GM12878 (cell line): ENCODE measurements around the gene PSMA1. TPM values are rescaled to one million over a fixed set of nuclear protein-coding genes. Genes with fewer than 3 reads are reported as not detected.

Source experiments
- ATAC-seq: fragments of 200-7000 bp; cut with Tn5 transposase; 3 replicates; pipeline ENCODE4 v1.9.1; 2020; ENCODE audit warnings: mild to moderate bottlenecking, moderate library complexity
- Bru-seq: library from RNA; stranded (reverse); fragments of 400-500 nt; gene quantifications from one replicate; lab custom pipeline; 2021; lab: Mats Ljungman, UMichigan
- BruChase-seq, 2 experiments: library from RNA; stranded (reverse); fragments of 400-500 nt; gene quantifications; one replicate each; lab custom pipeline; 2021; lab: Mats Ljungman, UMichigan
- BruUV-seq: library from RNA; stranded (reverse); fragments of 400-500 nt; replicated peaks from 2 replicates; lab custom pipeline; 2021; lab: Mats Ljungman, UMichigan
- CTCF ChIA-PET: fragments of 300-600 bp; sonication (Branson Sonifier 250); formaldehyde crosslinking; extraction: SDS; loops from one replicate; lab custom pipeline; 2021; ENCODE audit warnings: inconsistent platforms; lab: Yijun Ruan, JAX
- POLR2A ChIA-PET: fragments of 350-600 bp; formaldehyde crosslinking; extraction: SDS; loops from one replicate; lab custom pipeline; 2021; ENCODE audit warnings: inconsistent platforms; lab: Charles Lee
- RAD21 ChIA-PET: fragments of 300-600 bp; sonication (Branson Sonifier 250); formaldehyde crosslinking; loops from one replicate; lab custom pipeline; 2023; ENCODE audit warnings: antibody characterized with exemption; ENCODE audit not compliant: unreplicated experiment; lab: Charles Lee
- SMC1A ChIA-PET: fragments of 300-600 bp; sonication (Branson Sonifier 250); formaldehyde crosslinking; loops from one replicate; lab custom pipeline; 2023; ENCODE audit not compliant: unreplicated experiment, uncharacterized antibody; lab: Charles Lee
- DNase-seq: peaks from one replicate; pipeline ENCODE4 v3.0.0-alpha.2; 2011; ENCODE audit warnings: low read depth, low spot score
- FAIRE-seq: peaks from 3 replicates; lab custom pipeline; 2011; peaks lifted over from hg19 to GRCh38; lab: Jason Lieb, UNC
- H2AFZ ChIP-seq: 2 replicates; pipeline ENCODE4 v1.6.0; 2011; ENCODE audit warnings: low read depth, low read length, control low read depth; ENCODE audit not compliant: control insufficient read depth
- H3K27ac ChIP-seq: 2 replicates; pipeline ENCODE4 v1.5.1; 2011; ENCODE audit warnings: control low read depth; ENCODE audit not compliant: control insufficient read depth, insufficient read depth
- H3K27me3 ChIP-seq, 2 experiments: replicated peaks in 1 of 2; 2 replicates each; pipeline versions ENCODE4 v1.6.0 to v1.6.1; 2011; ENCODE audit warnings: low read length in 1 of 2; ENCODE audit not compliant: control insufficient read depth in 2 of 2, insufficient read depth in 2 of 2
- H3K36me3 ChIP-seq, 2 experiments: 2 replicates each; pipeline ENCODE4 v1.5.1; 2011; ENCODE audit warnings: low read length in 1 of 2; ENCODE audit not compliant: control insufficient read depth in 2 of 2, insufficient read depth in 2 of 2
- H3K4me1 ChIP-seq: 2 replicates; pipeline ENCODE4 v1.6.1; 2011; ENCODE audit warnings: mild to moderate bottlenecking, low read length, moderate library complexity, mixed read lengths; ENCODE audit not compliant: control insufficient read depth, insufficient read depth
- H3K4me2 ChIP-seq: 2 replicates; pipeline ENCODE4 v1.6.0; 2011; ENCODE audit warnings: control low read depth; ENCODE audit not compliant: control insufficient read depth, insufficient read depth
- H3K4me3 ChIP-seq: fragments of 200-600 bp; sonication (generic); 2 replicates; pipeline ENCODE4 v1.5.1; 2016
- H3K79me2 ChIP-seq: 2 replicates; pipeline ENCODE4 v1.6.0; 2011; ENCODE audit warnings: low read length; ENCODE audit not compliant: control insufficient read depth, insufficient read depth
- H3K9ac ChIP-seq: 2 replicates; pipeline ENCODE4 v1.8.0; 2011; ENCODE audit warnings: low read length, control low read depth, mixed read lengths; ENCODE audit not compliant: control insufficient read depth, insufficient read depth
- H3K9me3 ChIP-seq: replicated peaks from 3 replicates; pipeline ENCODE4 v1.5.1; 2011; ENCODE audit warnings: mild to moderate bottlenecking, low read length; ENCODE audit not compliant: control insufficient read depth, insufficient read depth
- H4K20me1 ChIP-seq: 2 replicates; pipeline ENCODE4 v1.6.0; 2011; ENCODE audit not compliant: control insufficient read depth, insufficient read depth
- ASH2L ChIP-seq: fragments of 300-600, 200-600 bp; sonication (generic); IDR thresholded peaks from 2 replicates; pipeline ENCODE4 v1.6.1; 2017; ENCODE audit warnings: low read depth, mild to moderate bottlenecking, borderline replicate concordance
- BACH1 ChIP-seq: fragments of 450-650 bp; IDR thresholded peaks from 2 replicates; pipeline ENCODE4 v1.6.1; 2017; ENCODE audit warnings: mild to moderate bottlenecking, borderline replicate concordance
- CHD2 ChIP-seq: IDR thresholded peaks from 2 replicates; pipeline ENCODE4 v1.6.1; 2011; ENCODE audit warnings: low read depth, low read length, improper control_type of control experiment, borderline replicate concordance
- GATAD2B ChIP-seq: fragments of 450-650 bp; conservative IDR thresholded peaks from 2 replicates; pipeline ENCODE4 v1.6.1; 2017; ENCODE audit warnings: low read depth, mild to moderate bottlenecking, moderate library complexity
- IKZF2 ChIP-seq, 2 experiments: fragments of 450-650 bp; IDR thresholded peaks; 2 replicates each; pipeline ENCODE4 v1.6.1; 2017; ENCODE audit warnings: mild to moderate bottlenecking in 2 of 2, moderate library complexity in 2 of 2
- LARP7 ChIP-seq: fragments of 450-650 bp; IDR thresholded peaks from 2 replicates; pipeline ENCODE4 v1.6.1; 2017; ENCODE audit warnings: mild to moderate bottlenecking
- MXI1 ChIP-seq: fragments of 150-350 bp; IDR thresholded peaks from 2 replicates; pipeline ENCODE4 v1.6.1; 2011; ENCODE audit warnings: low read depth, mild to moderate bottlenecking, inconsistent platforms, low read length, improper control_type of control experiment
- NKRF ChIP-seq: fragments of 450-650 bp; conservative IDR thresholded peaks from 2 replicates; pipeline ENCODE4 v1.6.1; 2017; ENCODE audit warnings: mild to moderate bottlenecking, moderate library complexity
- PAX8 ChIP-seq: fragments of 450-650 bp; IDR thresholded peaks from 2 replicates; pipeline ENCODE4 v1.6.1; 2017; ENCODE audit warnings: mild to moderate bottlenecking, moderate library complexity
- SPI1 ChIP-seq: IDR thresholded peaks from 2 replicates; pipeline ENCODE4 v1.6.1; 2011; ENCODE audit warnings: low read depth, mild to moderate bottlenecking, low read length, moderate library complexity, borderline replicate concordance; ENCODE audit not compliant: insufficient read depth
- TARDBP ChIP-seq: IDR thresholded peaks from 2 replicates; pipeline ENCODE4 v1.6.1; 2016; ENCODE audit warnings: borderline replicate concordance
- ZNF24 ChIP-seq: fragments of 450-650 bp; IDR thresholded peaks from 2 replicates; pipeline ENCODE4 v1.6.1; 2017; ENCODE audit warnings: antibody characterized with exemption, mild to moderate bottlenecking
- WGBS: methylation state at CpG from one replicate; pipeline ENCODE4 v1.1.6; 2016; ENCODE audit warnings: low lambda C conversion rate; ENCODE audit not compliant: insufficient replicate concordance, insufficient coverage; ENCODE audit errors: missing lambda C conversion rate; 5-methylcytosine and 5-hydroxymethylcytosine counted together
- in situ Hi-C: fragments of 300-500 bp; cut with MboI; formaldehyde crosslinking; loops from 9 replicates; pipeline ENCODE4 v1.14.3; 2018; ENCODE audit warnings: mixed read lengths
- intact Hi-C: fragments of 100-400 bp; cut with micrococcal nuclease; formaldehyde crosslinking; loops from one replicate; pipeline ENCODE4 v1.14.2; 2022; ENCODE audit not compliant: unreplicated experiment
- long read RNA-seq, 2 experiments: library from polyadenylated mRNA; unstranded; transcript quantifications; one replicate each; pipeline ENCODE4 v2.0.0, GENCODE V29; 2019 to 2020
- polyA minus RNA-seq, 3 experiments: library from RNA; depleted of rRNA, polyadenylated mRNA; stranded (reverse); fragments of >200 nt; gene quantifications; 2 replicates each; pipeline ENCODE4 v1.2.3, GENCODE V29; 2011
- polyA plus RNA-seq, 11 experiments: library from polyadenylated mRNA; depleted of rRNA in 4 of 11; unstranded in 6 of 11; stranded (reverse) in 5 of 11; fragments of >200 nt; fragmentation: Nextera tagmentation in 4 of 11; fragmentation: Illumina TruSeq in 1 of 11; extraction: Ambion mirVana in 4 of 11; extraction: Trizol in 1 of 11; gene quantifications; 1 replicate in 1 of 11; 2 replicates in 10 of 11; pipeline versions ENCODE4 v1.2.1 to v1.2.3, GENCODE V29; 2011 to 2016; ENCODE audit warnings: inconsistent platforms in 2 of 11, missing spikeins in 2 of 11, low read depth in 1 of 11
- total RNA-seq, 4 experiments: library from RNA; depleted of rRNA in 3 of 4; stranded (reverse); fragments of >200 nt in 3 of 4; fragmentation: Illumina TruSeq in 1 of 4; extraction: Trizol in 1 of 4; gene quantifications; 2 replicates each; pipeline versions ENCODE4 v1.2.1 to v1.2.3, GENCODE V29; 2013 to 2021

PSMA1 gene
- total RNA-seq (2013; cell fraction: nucleolus; rRNA removed): 119 and 128 TPM in 2 replicates
- total RNA-seq (2014; rRNA removed) (225 and 253 TPM in 2 replicates), total RNA-seq (2014; rRNA removed; fragmentation: Illumina TruSeq; extraction: Trizol) (260 and 267 TPM in 2 replicates), total RNA-seq (2021) (185 TPM in 2 replicates), polyA plus RNA-seq (2011; rRNA removed) (331 and 444 TPM in 2 replicates), polyA plus RNA-seq (2014; fragmentation: Illumina TruSeq; extraction: Trizol) (207 and 280 TPM in 2 replicates), polyA plus RNA-seq (2014; fragmentation: Nextera tagmentation; extraction: Ambion mirVana) (100 to 1,000 TPM; 611 to 678 TPM), polyA plus RNA-seq (2014; rRNA removed) (198 and 252 TPM in 2 replicates), polyA plus RNA-seq (2016; fragmentation: Nextera tagmentation; extraction: Ambion mirVana) (100 to 1,000 TPM; 412 to 415 TPM), polyA minus RNA-seq (2011; rRNA and poly(A)+ RNA removed) (120 and 148 TPM in 2 replicates), Bru-seq, nascent RNA (percentile 31 among the genes with signal in this experiment), BruChase-seq, experiment 1, labeled RNA remaining after a 6-hour chase (percentile 42 among the genes with signal in this experiment), BruChase-seq, experiment 2, labeled RNA remaining after a 2-hour chase (percentile 36 among the genes with signal in this experiment)
- polyA plus RNA-seq (2011; ENCODE audit: low read depth): 184 TPM
- 140 and 161 TPM in 2 replicates for polyA plus RNA-seq (2011; cell fraction: cytosol; rRNA removed)
- polyA plus RNA-seq (2011; cell fraction: nucleus; rRNA removed): 316 and 352 TPM in 2 replicates
- 204 and 218 TPM in 2 replicates for polyA plus RNA-seq (2012)
- 44.0 and 65.3 TPM in 2 replicates for polyA minus RNA-seq (2011; cell fraction: cytosol; rRNA and poly(A)+ RNA removed)
- 49.1 and 66.1 TPM in 2 replicates for polyA minus RNA-seq (2011; cell fraction: nucleus; rRNA and poly(A)+ RNA removed)
- long read RNA-seq, experiment 1, transcript PSMA1-201 (10 exons, 1,505 nt): major isoform, 247 of 299 reads
- long read RNA-seq, experiment 1, transcript PSMA1-209 (10 exons, 1,527 nt): minor isoform, 8 of 299 reads
- long read RNA-seq, experiment 1, partial matches to known transcripts: 11 of 299 reads
- long read RNA-seq, experiment 1, other reads (novel, unspliced or antisense): 33 of 299 reads
- long read RNA-seq, experiment 2, transcript PSMA1-209 (10 exons, 1,527 nt): minor isoform, 70 of 2,315 reads
- long read RNA-seq, experiment 2, transcript PSMA1-201 (10 exons, 1,505 nt): major isoform, 1,913 of 2,315 reads
- long read RNA-seq, experiment 2, partial matches to known transcripts: 57 of 2,315 reads
- long read RNA-seq, experiment 2, other reads (novel, unspliced or antisense): 275 of 2,315 reads

GRCh38 chr11:14519917-14520746 is at the start of gene PSMA1:
TSS of gene PSMA1 (minus strand) at chr11:14520386. CDS start at chr11:14520299, 87 bp downstream.
- Histone ChIP-seq H3K4me1 (no peaks in the 10 kb centered on the region), H4K20me1 (no peaks in the 10 kb centered on the region), H3K4me3 (peak within 1 kb of the TSS; percentile 95), H3K4me2 (peak within 1 kb of the TSS; percentile 94), H3K9me3 (no peaks in the 10 kb centered on the region), H3K9ac (peak within 1 kb of the TSS; percentile 99), H3K36me3 (peaks cover 0 to 3% of the 10 kb centered on the region in 2 experiments; a peak in 1 of 4 replicates), H2AFZ (peak within 1 kb of the TSS; percentile 98), H3K27me3 (no peaks in the 10 kb centered on the region), H3K79me2 (peaks cover 36% of the 10 kb centered on the region), H3K27ac (peak within 1 kb of the TSS; percentile 89)
- ChIA-PET CTCF (interaction anchor here (1.0 to 1.6 kb wide), 4 partner anchors 20 to 387 kb away, joined by 3 to 9 read pairs (median 4); no protein-coding TSS in a partner anchor), POLR2A (interaction anchor here (0.6 to 2.3 kb wide), 3 partner anchors 21 to 192 kb away, joined by 3 to 34 read pairs (median 3); partner anchors contain the start of gene COPB1), RAD21 (interaction anchor here (0.8 to 2.9 kb wide), 2 partner anchors 20 to 217 kb away, joined by 3 to 21 read pairs; partner anchors contain the start of gene COPB1), SMC1A (interaction anchor here (1.0 to 1.9 kb wide), 4 partner anchors 12 to 388 kb away, joined by 3 to 11 read pairs (median 4); partner anchors contain the start of gene COPB1)
- TSS peak; percentile 65 for BruUV-seq
- in situ Hi-C loops (loop anchor here (5.0 kb wide), 1 partner anchor 387 kb away; no protein-coding TSS in a partner anchor), intact Hi-C loops (loop anchor here (2.0 kb wide), 1 partner anchor 21 kb away; the partner anchor contains the start of gene COPB1)
- peak; percentile 76 for DNase-seq
- peak; percentile 93 for ATAC-seq
- peak; percentile 88 for FAIRE-seq
- under 1% methylated on average over 56 of the region's 56 CpGs for WGBS
- TF ChIP-seq LARP7: peak; percentile 38; the same call in 1 of the 2 replicates
- 0 out of 2 replicates have a peak, but pooled peaks have one; percentile 92 for TF ChIP-seq ASH2L
- TF ChIP-seq IKZF2 (IDR thresholded peaks at IDR 0.05): peak; percentile 93 to 94
- TF ChIP-seq BACH1: peak; percentile 12; the same call in 1 of the 2 replicates
- TF ChIP-seq MXI1: peak; percentile 89
- TF ChIP-seq NKRF: peak; percentile 80
- TF ChIP-seq PAX8: no peak
- TF ChIP-seq CHD2: peak; percentile 87
- peak; percentile 85; the same call in 1 of the 2 replicates for TF ChIP-seq TARDBP
- peak; percentile 82 for TF ChIP-seq GATAD2B
- TF ChIP-seq SPI1: peak; percentile 64; the same call in 1 of the 2 replicates
- TF ChIP-seq ZNF24: 0 out of 2 replicates have a peak, but pooled peaks have one; percentile 19
